Smooth muscle cell (in vitro differentiated cells): ENCODE measurements around the gene CDCA4. TPM values are rescaled to one million over a fixed set of nuclear protein-coding genes. Genes with fewer than 3 reads are reported as not detected.

Experiments
- DNase-seq: peaks from one replicate; lab custom pipeline; 2025; ENCODE audit not compliant: unreplicated experiment; lab: John Stamatoyannopoulos, UW
- H2AFZ ChIP-seq: fragments of 200-600 bp; sonication (generic); 2 replicates; pipeline ENCODE4 v1.6.0; 2016; ENCODE audit warnings: antibody characterized with exemption, low read depth, mild to moderate bottlenecking
- H3F3A ChIP-seq: fragments of 200-600 bp; sonication (generic); 2 replicates; pipeline ENCODE4 v1.6.0; 2017; ENCODE audit warnings: antibody characterized with exemption, low read depth
- H3K27ac ChIP-seq: fragments of 200-600 bp; sonication (generic); 2 replicates; pipeline ENCODE4 v1.5.1; 2016; ENCODE audit warnings: low read depth, mild to moderate bottlenecking
- H3K27me3 ChIP-seq: fragments of 200-600 bp; sonication (generic); 2 replicates; pipeline ENCODE4 v1.6.1; 2016; ENCODE audit warnings: low read depth, mild to moderate bottlenecking
- H3K36me3 ChIP-seq: fragments of 200-600 bp; sonication (generic); 2 replicates; pipeline ENCODE4 v1.5.1; 2016; ENCODE audit warnings: low read depth
- H3K4me1 ChIP-seq: fragments of 200-600 bp; sonication (generic); 2 replicates; pipeline ENCODE4 v1.5.1; 2016; ENCODE audit warnings: low read depth
- H3K4me2 ChIP-seq: fragments of 200-600 bp; sonication (generic); 2 replicates; pipeline ENCODE4 v1.6.0; 2016; ENCODE audit warnings: mild to moderate bottlenecking
- H3K4me3 ChIP-seq: fragments of 200-600 bp; sonication (generic); 2 replicates; pipeline ENCODE4 v1.5.1; 2016; ENCODE audit warnings: mild to moderate bottlenecking
- H3K79me2 ChIP-seq: fragments of 200-600 bp; sonication (generic); 2 replicates; pipeline ENCODE4 v1.6.0; 2016; ENCODE audit warnings: low read depth, mild to moderate bottlenecking
- H3K9ac ChIP-seq: fragments of 200-600 bp; sonication (generic); 2 replicates; pipeline ENCODE4 v1.6.0; 2016; ENCODE audit warnings: low read depth
- H3K9me3 ChIP-seq: fragments of 200-600 bp; sonication (generic); replicated peaks from 2 replicates; pipeline ENCODE4 v1.5.1; 2016; ENCODE audit warnings: low read depth
- H4K20me1 ChIP-seq: fragments of 200-600 bp; sonication (generic); 2 replicates; pipeline ENCODE4 v1.6.0; 2016; ENCODE audit warnings: low read depth
- WGBS: methylation state at CpG from one replicate; pipeline ENCODE4 v1.1.7; 2016; ENCODE audit warnings: low lambda C conversion rate; 5-methylcytosine and 5-hydroxymethylcytosine counted together
- polyA plus RNA-seq: library from polyadenylated mRNA; unstranded; fragments of >200 nt; fragmentation: Nextera tagmentation; extraction: Ambion mirVana; gene quantifications from 2 replicates; pipeline ENCODE4 v1.2.1, GENCODE V29; 2016
- total RNA-seq: library from RNA; depleted of rRNA; stranded (reverse); fragments of >200 nt; gene quantifications from 2 replicates; pipeline ENCODE4 v1.2.3, GENCODE V29; 2014
- TF ChIP-seq, protein P1 (sequence below): fragments of 200-600 bp; sonication (generic); IDR thresholded peaks from 2 replicates; pipeline ENCODE4 v1.5.1; 2017; ENCODE audit warnings: borderline replicate concordance, mild to moderate bottlenecking, antibody characterized with exemption; ENCODE audit not compliant: insufficient read depth, poor library complexity, severe bottlenecking

CDCA4 gene
- total and polyA plus RNA-seq, 2 experiments from 2014 or later: 15.1 to 23.5 TPM

DNA sequence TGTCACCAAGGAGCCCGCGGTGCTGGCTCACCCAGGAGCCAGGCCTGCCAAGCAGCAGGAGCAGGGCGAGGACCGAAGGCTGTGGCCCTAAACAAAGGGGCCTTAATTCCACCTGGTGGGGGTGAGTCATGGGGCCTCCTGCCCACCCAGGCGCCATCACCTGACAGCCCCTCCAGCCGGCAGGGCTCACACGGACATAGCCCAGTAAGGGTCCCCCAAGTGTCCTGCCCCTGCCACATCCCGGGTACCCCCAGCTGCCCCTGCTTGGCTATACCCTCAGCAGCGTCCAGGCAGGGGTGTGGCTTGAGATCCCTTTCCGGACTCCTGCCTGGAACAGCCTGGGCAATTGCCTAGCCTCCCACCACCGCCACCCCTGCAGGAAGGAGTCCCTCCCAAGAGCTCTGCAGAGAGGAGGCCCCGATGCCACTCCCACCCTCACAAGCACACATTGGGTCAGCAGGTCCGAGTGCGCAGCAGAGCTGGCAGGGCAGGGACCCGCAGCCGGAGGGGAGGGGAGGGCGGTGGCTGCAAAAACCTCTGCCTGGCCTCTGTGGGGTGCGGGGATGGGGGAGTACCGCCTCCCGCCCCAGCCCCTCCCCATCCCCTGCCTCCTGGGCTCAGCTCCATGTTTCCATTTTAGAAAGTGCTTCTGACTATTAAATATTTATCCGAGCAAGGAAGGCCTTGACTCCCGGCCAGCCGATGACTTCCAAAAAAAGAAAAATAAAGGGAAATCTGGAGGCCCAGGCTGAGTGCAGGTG is 47.3 kb downstream of the CDCA4 start:
- no peaks in the 10 kb centered on the region for H3K79me2 ChIP-seq
- peak overlapping the region; percentile 69 for H3K9ac ChIP-seq
- H2AFZ ChIP-seq: no peak overlapping the region
- no peaks in the 10 kb centered on the region for H3K27me3 ChIP-seq
- H3K4me1 ChIP-seq: peaks cover 26% of the 10 kb centered on the region
- 34% methylated on average over 19 of the region's 23 CpGs for WGBS
- H3K4me2 ChIP-seq: peak overlapping the region; percentile 69
- peaks cover 3% of the 10 kb centered on the region for H3F3A ChIP-seq
- no peaks in the 10 kb centered on the region for H3K9me3 ChIP-seq
- H3K4me3 ChIP-seq: no peak overlapping the region
- TF ChIP-seq, protein P1, sequence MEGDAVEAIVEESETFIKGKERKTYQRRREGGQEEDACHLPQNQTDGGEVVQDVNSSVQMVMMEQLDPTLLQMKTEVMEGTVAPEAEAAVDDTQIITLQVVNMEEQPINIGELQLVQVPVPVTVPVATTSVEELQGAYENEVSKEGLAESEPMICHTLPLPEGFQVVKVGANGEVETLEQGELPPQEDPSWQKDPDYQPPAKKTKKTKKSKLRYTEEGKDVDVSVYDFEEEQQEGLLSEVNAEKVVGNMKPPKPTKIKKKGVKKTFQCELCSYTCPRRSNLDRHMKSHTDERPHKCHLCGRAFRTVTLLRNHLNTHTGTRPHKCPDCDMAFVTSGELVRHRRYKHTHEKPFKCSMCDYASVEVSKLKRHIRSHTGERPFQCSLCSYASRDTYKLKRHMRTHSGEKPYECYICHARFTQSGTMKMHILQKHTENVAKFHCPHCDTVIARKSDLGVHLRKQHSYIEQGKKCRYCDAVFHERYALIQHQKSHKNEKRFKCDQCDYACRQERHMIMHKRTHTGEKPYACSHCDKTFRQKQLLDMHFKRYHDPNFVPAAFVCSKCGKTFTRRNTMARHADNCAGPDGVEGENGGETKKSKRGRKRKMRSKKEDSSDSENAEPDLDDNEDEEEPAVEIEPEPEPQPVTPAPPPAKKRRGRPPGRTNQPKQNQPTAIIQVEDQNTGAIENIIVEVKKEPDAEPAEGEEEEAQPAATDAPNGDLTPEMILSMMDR: no peak
- H3K36me3 ChIP-seq: no peaks in the 10 kb centered on the region
- peak overlapping the region; percentile 91 for H3K27ac ChIP-seq
- no peak for DNase-seq
- no peaks in the 10 kb centered on the region for H4K20me1 ChIP-seq

DNA sequence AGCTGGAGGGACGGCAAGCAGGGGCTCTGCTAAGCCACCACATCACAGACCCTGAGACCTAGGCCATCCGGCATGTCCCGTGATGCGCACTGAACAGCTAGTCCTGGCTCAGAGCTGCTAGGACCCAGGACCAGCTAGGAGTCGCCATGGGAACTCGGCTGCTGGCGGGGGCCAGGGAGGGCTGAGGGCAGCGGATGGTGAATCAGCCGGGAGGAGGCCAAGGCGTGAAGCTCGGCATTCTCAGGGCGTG is 47.8 kb downstream of the CDCA4 start:
- Histone ChIP-seq H3K9me3 (no peaks in the 10 kb centered on the region), H2AFZ (no peak overlapping the region), H3K4me3 (no peak overlapping the region), H3K4me2 (peak overlapping the region; percentile 42), H4K20me1 (no peaks in the 10 kb centered on the region), H3K27me3 (no peaks in the 10 kb centered on the region), H3K79me2 (no peaks in the 10 kb centered on the region), H3K9ac (peak overlapping the region; percentile 84), H3F3A (peaks cover 3% of the 10 kb centered on the region), H3K27ac (peak overlapping the region; percentile 91), H3K36me3 (no peaks in the 10 kb centered on the region), H3K4me1 (peaks cover 28% of the 10 kb centered on the region)
- peak; percentile 59 for DNase-seq
- 21% methylated on average over 12 of the region's 12 CpGs for WGBS
- TF ChIP-seq, protein P1: no peak

DNA sequence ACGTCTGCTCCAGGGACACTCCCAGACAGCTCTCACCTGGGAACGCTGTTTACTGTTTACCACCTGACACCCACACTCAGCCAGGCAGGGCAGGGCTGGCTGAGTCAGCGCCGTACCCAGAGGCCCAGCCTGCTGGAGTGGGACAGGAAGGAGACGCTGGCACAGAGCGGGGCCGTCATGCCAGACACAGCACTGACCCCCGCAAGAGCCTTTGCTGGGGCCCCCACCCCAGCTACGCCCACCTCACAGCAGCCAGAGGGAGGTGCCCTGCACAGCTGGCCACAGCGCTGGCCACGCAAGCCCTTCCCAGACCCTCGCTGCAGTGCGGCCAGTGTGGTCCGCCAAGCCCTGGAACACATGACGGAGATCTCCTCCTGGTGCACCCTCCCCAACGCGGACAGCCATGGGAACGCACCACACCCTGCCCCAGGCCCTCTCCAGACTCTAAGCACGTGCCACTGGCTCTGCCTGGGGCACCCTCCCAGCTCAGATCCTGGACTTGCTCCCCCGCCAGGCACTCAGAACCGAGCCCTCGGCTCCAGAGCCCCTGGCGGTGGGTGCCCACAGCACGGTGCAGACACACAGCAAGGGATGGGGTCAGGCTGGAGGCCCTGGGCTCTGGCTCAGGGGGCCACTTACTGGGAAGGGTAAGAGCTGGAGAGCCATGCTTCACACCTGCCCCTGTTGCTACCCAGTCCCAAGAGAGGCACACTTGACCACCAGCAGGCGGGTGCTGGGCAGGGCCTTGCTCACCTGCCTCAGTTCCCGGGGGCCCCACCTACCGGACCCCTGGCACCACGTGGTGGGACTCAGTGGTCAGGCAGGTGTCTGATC is 48.4 kb downstream of the CDCA4 start:
- Histone ChIP-seq H3K4me2 (peak overlapping the region; percentile 42), H3K9ac (peak overlapping the region; percentile 84), H4K20me1 (no peaks in the 10 kb centered on the region), H3K79me2 (no peaks in the 10 kb centered on the region), H3K4me1 (peaks cover 31% of the 10 kb centered on the region), H2AFZ (no peak overlapping the region), H3K9me3 (no peaks in the 10 kb centered on the region), H3F3A (peaks cover 3% of the 10 kb centered on the region), H3K4me3 (no peak overlapping the region), H3K36me3 (no peaks in the 10 kb centered on the region), H3K27me3 (no peaks in the 10 kb centered on the region), H3K27ac (peak overlapping the region; percentile 91)
- no peak for DNase-seq
- TF ChIP-seq, protein P1: no peak
- 68% methylated on average over 28 of the region's 28 CpGs for WGBS
